Measurements from ENCODE around the gene HSD17B12.
"Not testable (repeated sequence)": the region's sequence is repeated elsewhere in the genome, so short reads cannot be mapped to it uniquely, and the experiment has no call there.

HSD17B12 gene

DNA sequence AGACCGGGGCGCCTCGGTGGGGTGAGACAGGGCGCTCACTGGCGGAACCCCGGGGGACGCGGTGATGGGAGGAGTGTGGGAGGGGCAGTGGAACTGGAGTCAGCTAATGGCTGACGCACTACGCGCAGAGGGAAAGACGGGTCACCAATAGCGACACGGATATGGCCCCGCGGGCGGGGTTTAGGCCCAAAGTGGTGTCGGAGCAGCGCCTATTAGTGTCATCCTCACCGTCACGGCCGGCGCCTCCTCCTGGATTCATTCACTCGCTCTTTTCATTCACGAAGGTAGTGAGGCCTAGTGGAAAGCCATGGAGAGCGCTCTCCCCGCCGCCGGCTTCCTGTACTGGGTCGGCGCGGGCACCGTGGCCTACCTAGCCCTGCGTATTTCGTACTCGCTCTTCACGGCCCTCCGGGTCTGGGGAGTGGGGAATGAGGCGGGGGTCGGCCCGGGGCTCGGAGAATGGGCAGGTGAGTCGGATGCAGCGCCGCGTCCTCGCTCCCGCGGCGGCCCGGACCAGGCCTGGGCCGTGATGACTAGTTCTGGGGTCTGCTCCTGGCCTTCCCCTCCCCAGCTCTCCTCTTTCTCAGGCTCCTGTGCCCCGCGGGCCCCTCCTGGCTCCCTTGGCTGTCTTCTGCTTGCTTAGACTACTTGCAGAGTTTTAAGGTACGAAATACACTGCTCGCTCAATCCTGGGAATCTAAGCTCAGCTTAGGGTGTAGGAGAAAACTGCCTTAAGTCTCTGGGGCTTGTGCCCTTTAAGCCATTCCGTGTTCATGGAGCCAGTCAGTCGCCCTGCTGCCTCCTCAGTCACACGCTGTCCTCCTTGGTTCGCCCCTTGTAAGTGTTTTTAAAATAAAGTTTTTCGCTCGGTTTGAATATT lies at the start of gene HSD17B12:
HSD17B12 (plus strand) TSS at position 218 of the 880 bp plus-strand sequence; CDS start at position 308, 90 bp downstream.
- FAIRE-seq, result peak; percentile 96

DNA sequence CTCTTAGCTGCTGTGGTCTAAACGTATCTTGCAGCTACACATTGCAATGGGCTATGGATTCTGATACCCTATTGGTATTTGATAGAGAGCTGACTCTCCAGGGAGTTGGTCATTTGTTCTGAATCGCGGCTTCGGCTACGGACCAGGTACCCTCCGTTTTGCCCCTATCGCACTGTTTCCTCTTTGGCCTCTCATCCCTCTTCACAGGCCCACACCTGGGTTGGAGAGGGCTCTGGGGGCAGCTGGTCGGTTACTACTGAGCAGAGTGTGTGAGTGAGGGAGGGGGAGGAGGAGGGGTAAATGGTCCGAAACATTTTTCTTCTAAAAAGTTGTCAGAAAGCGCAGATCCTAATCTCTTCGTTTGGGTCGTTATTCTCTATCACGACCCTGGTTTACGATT lies 48.8 kb upstream of the HSD17B12 start:
- no peak for FAIRE-seq

DNA sequence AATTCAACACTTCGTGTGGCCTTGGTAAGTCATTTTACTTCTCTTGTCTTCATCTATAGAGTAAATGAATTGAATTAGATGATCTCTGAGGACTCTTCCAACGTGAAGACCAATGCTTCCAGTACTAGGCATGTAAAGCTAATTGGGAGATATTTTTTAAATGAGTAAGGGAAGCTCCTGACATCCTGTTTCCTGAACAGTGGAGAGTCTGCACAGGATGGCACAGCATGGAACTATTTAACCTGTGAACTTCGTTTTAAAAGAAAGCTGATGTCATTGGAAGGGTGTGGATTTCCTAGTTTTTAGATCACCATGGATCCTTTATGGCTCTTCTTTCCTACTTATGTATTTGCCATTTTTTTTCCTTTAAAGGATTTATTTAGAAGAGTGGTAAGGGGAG lies 48.4 kb upstream of the HSD17B12 start:
- FAIRE-seq, result no peak

DNA sequence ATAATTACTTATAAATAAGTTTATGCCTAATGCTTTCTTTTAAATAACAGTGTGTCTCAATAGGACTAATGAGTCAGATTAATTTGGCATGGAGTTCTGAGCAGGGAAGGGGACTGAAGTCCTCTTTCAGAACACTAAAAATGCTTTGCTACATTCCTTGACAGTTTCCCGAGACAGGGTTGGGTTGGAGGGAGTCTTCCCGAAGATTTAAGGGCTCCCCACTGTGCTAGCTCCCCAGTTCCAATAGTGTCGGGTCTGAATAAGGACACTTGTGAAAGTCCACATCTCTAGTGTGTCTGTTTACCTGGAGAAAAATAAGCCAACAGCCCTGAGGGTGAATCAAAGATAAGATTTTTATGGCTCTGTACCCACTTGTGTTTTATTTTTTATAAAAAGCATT lies 41.8 kb upstream of the HSD17B12 start:
- no peak for FAIRE-seq

DNA sequence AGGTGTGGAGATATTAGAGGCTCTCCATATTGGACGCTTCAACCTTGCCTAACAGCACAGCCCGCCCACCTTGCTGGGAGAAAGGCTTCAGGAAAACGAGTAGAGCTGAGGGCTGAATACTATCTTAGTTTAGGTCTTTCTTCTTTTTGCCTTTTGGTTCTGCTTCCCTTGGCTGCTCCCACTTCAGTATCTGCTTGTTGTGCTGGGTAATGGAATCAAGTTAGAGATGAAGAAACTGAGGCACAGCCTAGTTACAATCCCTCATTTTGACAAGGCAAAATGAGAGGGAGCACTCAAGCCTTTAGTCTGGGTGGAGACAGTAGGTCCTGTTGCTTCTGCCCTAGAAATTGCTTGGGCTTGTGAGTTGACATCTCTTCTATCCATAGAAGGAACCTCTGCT lies 41.3 kb upstream of the HSD17B12 start:
- FAIRE-seq, result no peak

DNA sequence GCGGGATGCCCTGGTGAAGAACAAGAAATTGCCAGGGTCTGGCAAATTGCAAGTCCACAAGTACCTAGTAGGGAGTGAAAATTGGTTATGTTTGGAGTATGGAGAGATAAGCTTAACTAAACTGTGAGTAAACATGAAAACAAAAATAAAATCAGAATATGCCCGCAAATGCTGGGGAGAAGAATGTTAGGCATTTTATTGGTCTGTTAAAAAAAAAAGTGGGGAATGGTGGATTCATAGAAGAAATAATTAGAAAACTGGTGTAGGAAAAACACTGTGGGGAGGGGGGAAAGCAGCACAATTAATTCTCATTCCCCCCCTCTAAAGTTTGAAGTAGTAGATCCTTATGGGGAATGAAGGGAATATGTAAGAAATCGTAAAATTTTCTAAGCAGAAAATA lies 40.6 kb upstream of the HSD17B12 start:
- FAIRE-seq, result no peak

DNA sequence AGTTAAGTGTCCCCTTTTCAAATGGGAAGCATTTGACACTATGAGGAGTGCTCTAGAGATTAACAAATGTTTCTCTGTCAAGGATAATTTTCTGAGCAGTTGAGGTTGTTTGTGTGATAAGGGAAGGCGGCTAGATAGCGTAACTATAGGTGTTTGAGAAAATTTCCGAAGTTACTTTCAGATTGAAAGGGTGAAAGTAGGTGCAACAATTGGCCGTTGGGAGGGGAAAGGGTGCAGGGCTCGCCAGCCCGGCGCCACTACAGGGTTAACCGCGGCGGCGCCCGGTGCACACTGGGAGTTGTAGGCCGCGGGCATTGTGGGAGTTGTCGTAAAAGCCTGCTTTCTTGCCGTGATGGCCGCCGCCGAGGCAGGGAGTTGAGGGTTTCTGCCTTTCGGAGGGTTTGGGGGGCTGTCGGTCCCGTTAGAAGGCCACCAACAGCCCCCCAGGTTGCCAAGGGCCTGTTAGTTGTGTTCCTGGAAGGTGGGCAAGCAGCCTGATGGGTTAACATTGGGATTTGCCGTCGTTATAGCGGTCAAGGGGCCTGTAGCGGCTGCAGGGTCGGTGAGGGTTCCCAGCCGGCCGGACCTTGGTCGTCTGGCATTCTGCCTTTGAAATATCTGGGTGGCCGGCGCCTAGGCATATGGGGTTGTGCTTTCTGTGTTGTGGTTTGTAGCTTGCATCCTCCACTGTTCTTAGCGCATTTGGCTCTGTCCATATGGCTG lies 36.5 kb upstream of the HSD17B12 start:
- FAIRE-seq, result no peak

DNA sequence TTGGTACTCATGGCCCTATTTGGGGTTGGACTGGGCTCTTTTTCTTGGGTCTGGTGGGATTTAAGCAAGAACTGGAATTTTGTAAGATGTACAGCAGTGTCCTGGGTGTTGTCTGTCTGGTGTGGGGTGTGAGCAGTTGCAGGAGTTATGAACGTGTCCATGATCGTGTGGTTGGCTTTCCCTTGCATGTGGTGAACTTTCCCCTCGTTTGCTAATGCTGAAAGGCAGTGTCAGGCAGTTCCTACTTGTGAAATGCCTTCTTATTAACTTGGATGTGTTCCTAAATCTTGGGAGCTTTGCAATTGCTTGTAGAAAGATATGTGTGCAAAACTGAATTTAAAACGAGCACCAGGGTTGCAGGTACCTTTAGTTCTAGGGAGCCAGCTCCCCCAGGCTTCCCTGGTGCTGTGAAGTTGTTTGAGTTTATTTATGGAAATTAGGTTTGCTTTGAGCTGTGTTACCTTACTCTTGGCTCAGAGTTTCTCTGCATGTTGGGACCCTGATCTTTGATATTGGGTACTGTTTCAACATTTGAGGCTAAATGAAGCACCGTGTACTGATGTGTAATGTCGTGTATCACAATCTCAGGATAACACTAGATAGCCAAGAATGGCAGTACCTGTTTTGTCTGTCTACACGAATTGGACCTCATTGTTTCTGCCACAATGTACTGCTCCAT lies 35.8 kb upstream of the HSD17B12 start:
- FAIRE-seq, result no peak

DNA sequence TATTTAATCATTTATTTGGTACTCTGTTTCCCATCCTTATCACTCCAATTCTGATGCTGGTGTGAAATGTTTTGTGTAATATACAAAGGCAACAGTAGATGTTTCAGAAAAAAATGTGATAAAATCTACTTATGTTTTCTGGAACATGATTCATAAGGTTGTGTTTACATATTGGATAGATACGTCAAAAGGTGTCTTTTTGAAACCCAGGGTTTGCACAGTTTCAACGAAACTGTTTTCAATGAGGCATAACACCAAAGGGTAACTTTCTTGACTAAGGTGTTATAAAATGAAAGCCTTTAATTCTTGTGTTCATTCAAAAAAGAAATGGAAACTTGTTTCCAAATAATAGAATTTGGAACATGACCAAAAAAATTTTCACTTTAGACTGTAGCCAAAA lies 33.8 kb upstream of the HSD17B12 start:
- FAIRE-seq, result no peak

DNA sequence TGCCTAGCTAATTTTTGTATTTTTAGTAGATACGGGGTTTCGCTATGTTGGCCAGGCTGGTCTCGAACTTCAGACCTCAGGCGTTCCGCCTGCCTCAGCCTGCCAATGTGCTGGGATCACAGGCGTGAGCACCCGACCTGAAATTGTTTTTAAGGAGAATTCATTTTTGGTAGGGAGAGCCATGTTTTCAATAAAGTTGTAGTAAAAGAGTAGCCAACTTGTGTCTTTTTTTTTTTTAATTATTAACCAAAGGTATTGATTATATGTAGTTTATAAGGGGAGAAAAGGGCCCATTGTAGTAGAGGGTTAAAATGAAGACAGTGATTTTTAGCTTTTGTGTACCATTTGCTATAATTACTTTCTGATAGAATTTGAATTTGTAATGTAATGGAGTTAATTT lies 31.6 kb upstream of the HSD17B12 start:
- no peak for FAIRE-seq

DNA sequence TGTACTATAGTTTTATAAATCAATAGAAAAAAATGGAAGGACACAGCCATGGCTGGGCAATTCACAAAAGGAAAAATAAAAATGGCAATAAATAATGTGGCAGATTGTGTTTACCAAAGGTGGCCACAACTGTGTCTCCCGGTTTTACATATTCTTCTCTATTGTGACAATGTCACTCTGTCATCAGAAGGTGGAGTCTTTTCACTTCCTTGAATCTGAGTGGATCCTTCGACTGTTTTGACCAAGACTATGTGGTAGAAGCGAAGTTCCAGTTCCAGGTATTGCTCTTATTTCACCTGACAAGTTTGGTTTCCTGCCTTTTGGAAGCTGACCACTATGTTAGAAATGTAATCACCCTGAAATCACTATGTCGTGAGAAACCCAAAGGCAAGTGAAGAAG lies 31.0 kb upstream of the HSD17B12 start:
- no peak for FAIRE-seq

DNA sequence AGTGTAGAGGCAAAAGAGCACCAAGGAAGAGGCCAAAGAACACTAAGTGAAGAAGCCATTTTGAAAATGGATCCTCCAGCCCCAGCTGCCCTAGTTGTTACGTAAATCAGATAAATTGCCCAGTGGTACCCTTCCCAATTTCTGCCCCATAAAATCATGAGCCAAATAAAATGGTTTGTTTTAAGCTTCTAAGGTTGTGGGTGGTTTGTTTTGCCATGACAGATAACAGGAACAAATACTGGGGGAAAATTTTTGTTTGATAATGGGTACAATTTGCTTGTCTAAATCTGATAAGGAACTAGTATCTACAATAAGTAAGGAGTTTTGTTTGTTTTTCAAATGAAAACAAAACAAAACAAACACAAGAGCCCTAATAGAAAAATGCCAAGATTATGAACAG lies 30.6 kb upstream of the HSD17B12 start:
- no peak for FAIRE-seq

DNA sequence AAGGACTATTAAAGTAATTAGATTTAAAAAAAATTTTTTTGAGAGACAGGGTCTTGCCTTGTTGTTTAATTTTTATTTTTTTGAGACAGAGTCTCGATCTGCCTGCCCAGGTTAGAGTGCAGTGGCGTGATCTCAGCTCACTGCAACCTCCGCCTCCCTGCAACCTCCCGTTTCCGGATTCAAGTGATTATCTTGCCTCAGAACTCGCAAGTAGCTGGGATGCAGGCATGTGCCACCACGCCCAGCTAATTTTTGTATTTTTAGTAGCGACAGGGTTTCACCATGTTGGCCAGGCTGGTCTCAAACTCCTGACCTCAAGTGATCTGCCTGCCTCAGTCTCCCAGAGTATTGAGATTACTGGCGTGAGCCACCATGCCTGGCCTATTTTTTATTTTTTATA lies 17.5 kb upstream of the HSD17B12 start:
- not testable (repeated sequence) for FAIRE-seq

DNA sequence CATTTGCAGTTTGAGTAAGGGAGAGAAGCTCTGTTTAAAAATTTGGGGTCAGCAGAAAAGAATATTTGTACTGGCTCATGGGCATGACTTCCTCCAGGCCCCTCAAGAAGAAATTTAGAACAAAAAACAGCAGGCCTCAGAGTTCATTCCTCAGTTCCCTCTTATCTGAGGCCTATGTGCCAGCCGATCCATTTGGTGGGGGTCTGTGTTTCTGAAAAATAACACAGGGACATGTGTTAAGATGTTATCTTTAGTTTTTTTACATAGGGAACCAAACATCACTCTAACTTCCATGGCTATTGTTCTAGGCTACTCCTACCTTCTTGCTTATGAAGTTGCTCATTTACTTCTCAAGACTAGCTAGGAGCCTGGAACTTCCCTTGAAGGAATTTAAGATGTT lies 16.2 kb upstream of the HSD17B12 start:
- no peak for FAIRE-seq

DNA sequence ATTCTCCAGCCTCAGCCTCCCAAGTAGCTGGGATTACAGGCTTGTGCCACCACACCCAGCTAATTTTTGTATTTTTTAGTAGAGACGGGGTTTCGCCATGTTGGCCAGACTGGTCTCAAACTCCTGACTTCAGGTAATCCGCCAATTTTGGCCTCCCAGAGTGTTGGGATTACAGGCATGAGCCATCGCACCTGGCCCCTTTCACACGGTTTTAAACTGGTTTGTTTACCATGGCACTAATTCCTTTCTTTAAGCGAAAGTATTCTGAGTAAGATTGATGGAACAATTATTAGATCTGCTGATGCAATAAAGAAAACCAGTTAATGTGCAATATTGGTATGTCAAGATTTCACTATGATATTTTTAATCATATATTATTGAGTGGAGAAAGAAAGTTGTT lies 9.3 kb upstream of the HSD17B12 start:
- FAIRE-seq, result not testable (repeated sequence)

DNA sequence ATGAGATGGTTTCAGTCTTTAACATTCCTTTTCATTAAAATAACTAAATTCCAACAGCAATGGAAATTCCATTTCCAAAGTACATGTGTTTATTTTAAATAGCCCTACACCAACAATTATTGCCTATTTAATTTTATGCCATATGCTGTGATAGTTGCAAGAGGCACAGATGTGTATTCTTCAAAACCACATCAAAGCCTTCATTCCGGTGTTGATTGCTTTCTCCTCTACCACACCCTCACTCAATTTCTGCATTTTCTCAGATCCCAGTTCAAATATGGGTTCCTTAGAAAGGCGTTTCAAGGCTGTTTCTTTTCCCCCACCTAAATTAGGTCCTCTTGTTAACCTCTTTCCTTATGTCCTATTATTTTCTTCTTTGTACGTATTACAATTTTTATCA lies 6.0 kb upstream of the HSD17B12 start:
- FAIRE-seq, result no peak

DNA sequence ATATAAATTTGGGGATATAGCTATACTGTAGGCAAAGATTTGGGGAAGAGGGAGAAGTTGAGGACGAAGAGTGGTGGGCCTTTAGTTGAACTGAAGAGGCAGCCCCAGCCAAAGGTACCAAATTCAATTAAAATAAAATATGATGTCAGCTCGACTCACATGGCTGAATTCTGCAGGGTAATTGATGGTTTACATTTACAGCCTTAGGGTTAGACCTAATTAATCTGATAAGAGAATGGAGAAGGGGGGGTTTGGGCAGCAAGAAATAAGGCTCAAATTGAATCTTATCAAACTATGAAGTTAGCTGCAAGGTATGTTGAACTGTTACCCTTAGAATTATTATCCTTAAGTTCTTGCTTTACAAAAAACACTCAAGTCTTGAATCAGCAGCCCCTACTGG lies 3.6 kb upstream of the HSD17B12 start:
- no peak for FAIRE-seq

DNA sequence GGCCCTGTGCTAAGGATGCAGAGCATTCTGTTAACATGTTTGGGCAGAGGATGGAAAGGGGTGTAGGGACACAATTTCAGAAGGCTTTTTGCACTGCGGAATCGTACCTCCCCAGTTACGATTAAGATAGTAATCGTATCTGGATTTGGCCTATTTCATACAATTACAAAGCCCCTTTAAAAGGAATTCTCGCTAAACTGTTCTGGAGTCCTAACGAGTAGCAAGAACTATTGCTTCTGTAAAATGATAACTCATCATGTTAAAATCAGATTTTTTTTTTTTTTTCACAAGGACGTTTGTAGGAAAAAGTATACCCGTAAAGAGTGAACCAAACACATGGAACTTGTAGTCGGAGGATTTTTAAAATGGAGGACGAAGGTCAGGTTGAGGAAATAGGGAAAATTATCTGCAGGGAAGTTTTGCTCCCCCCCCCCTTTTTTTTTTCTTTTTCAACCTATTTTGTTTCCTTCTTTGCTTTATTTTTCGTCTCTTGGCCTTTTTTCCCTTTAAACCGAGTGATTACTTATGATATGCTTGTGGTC lies 934 bp downstream of the HSD17B12 start:
- FAIRE-seq, result no peak

DNA sequence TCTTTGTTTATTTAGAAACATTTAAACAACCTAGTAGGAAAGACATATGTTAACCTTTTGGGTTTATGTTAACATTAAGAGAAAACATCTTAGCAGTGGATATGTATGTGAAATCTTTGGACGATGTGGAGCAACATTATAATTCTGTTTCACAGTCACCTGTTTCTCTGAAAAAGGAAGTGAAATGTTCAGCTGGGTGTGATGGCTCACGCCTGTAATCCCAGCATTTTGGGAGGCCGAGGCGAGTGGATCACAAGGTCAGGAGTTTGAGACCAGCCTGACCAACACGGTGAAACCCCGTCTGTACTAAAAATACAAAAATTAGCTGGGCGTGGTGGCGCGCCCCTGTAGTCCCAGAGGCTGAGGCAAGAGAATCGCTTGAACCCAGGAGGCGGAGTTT lies 1.5 kb downstream of the HSD17B12 start:
- not testable (repeated sequence) for FAIRE-seq

DNA sequence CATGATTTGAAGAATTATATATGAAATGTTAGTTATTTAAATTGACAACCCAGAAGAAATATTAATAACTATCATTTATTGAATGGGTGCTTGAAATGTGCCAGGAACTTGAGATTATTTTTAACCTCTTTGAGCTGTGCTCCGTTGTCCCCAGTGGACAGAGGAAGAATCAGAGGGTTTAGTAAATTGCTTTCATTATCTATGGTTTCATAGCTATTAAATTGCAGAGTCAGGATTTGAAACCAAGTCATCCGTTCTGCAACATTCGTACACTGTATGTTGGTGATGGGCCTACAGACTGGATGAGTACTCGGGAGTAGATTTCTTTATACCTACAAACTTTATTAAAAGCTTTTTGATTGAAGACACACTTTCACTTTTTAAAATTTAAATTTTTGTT lies 4.9 kb downstream of the HSD17B12 start:
- FAIRE-seq, result no peak

DNA sequence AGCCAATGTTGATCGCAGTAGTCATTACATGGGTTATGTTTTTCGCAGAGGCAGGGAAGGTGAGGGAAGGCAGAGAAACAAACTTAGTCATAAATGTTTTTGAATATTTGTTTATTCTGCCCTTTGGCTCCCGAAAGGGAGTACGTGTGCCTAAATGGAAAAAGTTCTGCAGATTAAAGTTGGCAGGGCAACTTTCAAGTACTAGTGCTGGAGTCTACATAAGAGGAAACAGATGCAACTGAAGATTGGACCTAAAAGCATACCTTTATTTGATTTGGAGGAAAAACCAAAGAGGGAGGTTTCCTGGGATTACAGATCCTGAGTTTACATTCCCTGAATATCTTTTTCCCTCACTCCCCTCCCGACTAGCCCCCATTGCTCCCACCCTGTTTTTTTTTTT lies 5.7 kb downstream of the HSD17B12 start:
- no peak for FAIRE-seq

DNA sequence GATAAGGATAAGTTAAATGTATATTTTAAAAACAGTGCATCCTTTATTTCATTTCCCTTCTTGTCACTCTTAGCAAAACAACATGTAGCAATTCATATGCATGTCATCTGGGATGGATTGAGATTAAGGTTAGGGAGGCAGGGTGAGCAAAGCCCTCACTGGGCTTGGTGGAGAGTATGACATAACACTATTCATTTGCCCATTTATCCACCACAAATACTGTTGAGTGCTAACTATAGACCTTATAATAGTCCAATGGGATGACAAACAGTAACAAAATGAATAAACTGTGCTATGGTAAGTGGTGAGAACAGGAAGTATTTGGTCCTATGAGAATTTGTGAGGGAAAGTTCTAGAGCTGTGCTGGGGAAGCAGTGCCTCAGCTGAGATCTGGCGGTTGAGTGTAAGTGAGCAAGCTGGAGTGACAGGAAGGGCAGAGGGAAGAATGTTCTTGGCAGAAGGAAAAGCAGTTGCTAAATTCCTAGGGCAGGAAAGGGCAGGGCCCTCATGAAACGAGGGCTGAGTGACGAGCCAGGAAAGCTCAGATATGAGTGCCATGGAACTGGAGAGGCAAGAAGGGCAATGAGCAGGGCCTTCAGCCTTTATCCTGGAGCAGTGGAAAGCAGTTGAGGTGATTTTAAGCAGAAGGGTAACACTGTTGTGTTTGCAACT lies 6.7 kb downstream of the HSD17B12 start:
- FAIRE-seq, result no peak

DNA sequence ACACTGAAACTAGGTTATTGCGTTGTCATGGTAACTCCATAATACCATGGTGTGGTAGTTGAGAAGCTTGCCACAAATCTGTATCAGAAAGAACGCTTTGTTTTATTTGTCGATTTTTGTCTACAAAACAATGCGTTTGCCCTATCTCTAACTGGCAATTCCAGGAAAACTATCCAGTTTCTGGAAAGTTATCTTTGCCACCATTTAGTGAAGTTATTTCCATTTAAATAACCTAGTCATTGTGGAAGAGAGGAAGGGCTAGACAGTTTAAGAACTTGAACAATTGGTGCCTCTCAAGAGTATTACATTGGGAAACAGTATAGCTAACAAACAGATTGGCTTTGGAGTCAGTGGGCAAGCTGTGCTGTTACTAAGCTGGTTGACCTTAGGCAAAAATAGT lies 7.9 kb downstream of the HSD17B12 start:
- no peak for FAIRE-seq
